ENCODE data around the gene RUBCNL. TPM values are rescaled to one million over a fixed set of nuclear protein-coding genes. Genes with fewer than 3 reads are reported as not detected.

RUBCNL gene
- total RNA-seq, 4 donors from 2014 or later: 0.08 to 4.3 (median 2.9) TPM

GRCh38 chr13:46311217-46311616 is 75.8 kb downstream of the RUBCNL start:
- WGBS, 2 donors: 86 to 88% methylated on average over 2 of the region's 2 CpGs
- no peak overlapping the region for H3K4me3 ChIP-seq (ENCODE audit: low read depth, poor library complexity, severe bottlenecking)
- intact Hi-C loops (cut with DNase I; ENCODE audit: low total_unique reads): no loop called here
- DNase-seq (ENCODE audit: low spot score in 2 of 2): no peak
- TF ChIP-seq CTCF (IDR thresholded peaks at IDR 0.05): no peak
- TF ChIP-seq POLR2A (IDR thresholded peaks at IDR 0.05): no peak

- WGBS, 2 donors: 79 to 85% methylated on average over 1 of the region's 1 CpG
- DNase-seq (ENCODE audit: low spot score in 2 of 2): no peak
- intact Hi-C loops (cut with DNase I; ENCODE audit: low total_unique reads): no loop called here
- TF ChIP-seq CTCF (IDR thresholded peaks at IDR 0.05) (no peak), POLR2A (IDR thresholded peaks at IDR 0.05) (no peak)
- H3K4me3 ChIP-seq (ENCODE audit: low read depth, poor library complexity, severe bottlenecking): no peak overlapping the region
These were observed 77.0 kb downstream of the RUBCNL start for GRCh38 chr13:46310066-46310465.

GRCh38 chr13:46307554-46307953 is 79.5 kb downstream of the RUBCNL start:
- no peak for DNase-seq (ENCODE audit: low spot score in 2 of 2)
- no peak overlapping the region for H3K4me3 ChIP-seq (ENCODE audit: low read depth, poor library complexity, severe bottlenecking)
- intact Hi-C loops (cut with DNase I; ENCODE audit: low total_unique reads): no loop called here
- 74 to 81% methylated on average over 1 of the region's 1 CpG for WGBS, 2 donors
- TF ChIP-seq CTCF (IDR thresholded peaks at IDR 0.05) (no peak), POLR2A (IDR thresholded peaks at IDR 0.05) (no peak)

DNA sequence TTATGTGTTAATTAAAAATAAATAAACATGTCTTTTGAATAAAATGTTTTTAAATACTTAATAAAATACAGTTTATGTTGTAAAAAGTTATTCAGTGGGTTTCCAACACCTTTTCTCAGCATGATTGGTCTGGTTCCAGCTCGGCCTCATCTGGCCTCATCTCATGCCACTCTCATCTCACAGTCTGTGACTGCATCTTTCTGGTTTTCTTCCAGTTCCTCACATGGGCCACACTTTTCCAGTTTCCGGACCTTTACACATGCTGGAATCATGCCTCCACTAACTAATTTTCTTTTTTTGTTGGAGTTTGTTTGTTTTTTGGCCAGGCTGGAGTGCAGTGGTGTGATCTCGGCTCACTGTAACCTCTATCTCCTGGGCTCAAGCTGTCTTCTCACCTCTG is 82.5 kb downstream of the RUBCNL start:
- TF ChIP-seq POLR2A (IDR thresholded peaks at IDR 0.05): no peak
- TF ChIP-seq CTCF (IDR thresholded peaks at IDR 0.05): no peak
- H3K4me3 ChIP-seq (ENCODE audit: low read depth, poor library complexity, severe bottlenecking): no peak overlapping the region
- WGBS, 2 donors: 73 to 82% methylated on average over 3 of the region's 3 CpGs
- intact Hi-C loops (cut with DNase I; ENCODE audit: low total_unique reads): no loop called here
- DNase-seq (ENCODE audit: low spot score in 2 of 2): no peak

- 47 to 52% methylated on average over 7 of the region's 7 CpGs for WGBS, 2 donors
- DNase-seq (ENCODE audit: low spot score in 2 of 2): no peak
- H3K4me3 ChIP-seq (ENCODE audit: low read depth, poor library complexity, severe bottlenecking): no peak overlapping the region
- intact Hi-C loops (cut with DNase I; ENCODE audit: low total_unique reads): no loop called here
- TF ChIP-seq POLR2A (IDR thresholded peaks at IDR 0.05): no peak
- TF ChIP-seq CTCF (IDR thresholded peaks at IDR 0.05): no peak
These were observed 83.2 kb downstream of the RUBCNL start for GRCh38 chr13:46303742-46304385.

DNA sequence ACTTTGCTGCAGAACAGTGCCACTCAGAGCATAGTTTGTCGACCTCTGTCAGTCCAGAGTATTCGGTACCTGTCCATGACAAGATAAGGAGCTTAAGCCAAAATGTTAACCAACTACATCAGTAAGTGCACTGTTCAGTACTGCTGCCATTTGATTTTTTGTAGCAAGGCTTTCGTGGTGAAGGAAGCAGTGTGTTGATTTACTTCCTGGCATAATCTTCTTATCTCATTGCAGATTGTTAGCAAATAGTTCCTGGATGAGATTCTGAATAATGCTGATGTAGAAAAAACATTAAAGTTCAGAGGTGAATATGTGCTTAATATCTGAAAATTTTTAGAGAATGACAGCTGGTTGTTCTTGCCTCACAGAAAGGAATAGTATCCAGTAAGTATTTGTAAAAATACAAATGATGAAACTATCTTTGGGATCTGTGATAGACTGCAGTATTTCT is 89.7 kb downstream of the RUBCNL start:
- no peak overlapping the region for H3K4me3 ChIP-seq (ENCODE audit: low read depth, poor library complexity, severe bottlenecking)
- TF ChIP-seq CTCF (IDR thresholded peaks at IDR 0.05) (no peak), POLR2A (IDR thresholded peaks at IDR 0.05) (no peak)
- intact Hi-C loops (cut with DNase I; ENCODE audit: low total_unique reads): no loop called here
- WGBS, 2 donors: 73 to 74% methylated on average over 3 of the region's 3 CpGs
- DNase-seq (ENCODE audit: low spot score in 2 of 2): no peak

Measured in lower leg skin (tissue), 4 donors.